ENCODE results near the gene PUS7.

The PUS7 gene

GRCh38 chr7:105502173-105502572 lies 19.9 kb downstream of the PUS7 start:
- Histone ChIP-seq H3K36me3 (ENCODE audit: control insufficient read depth in 1 of 2, insufficient read depth in 2 of 2, low read length in 2 of 2) (peaks cover 7 to 32% of the 10 kb centered on the region in 2 donors), H3K4me1 (ENCODE audit: control insufficient read depth in 1 of 2, insufficient read depth in 2 of 2, low read length in 2 of 2) (no peaks in the 10 kb centered on the region), H3K27ac (ENCODE audit: low read depth, low read length) (no peak overlapping the region), H3K9ac (ENCODE audit: low read depth in 1 of 2, low read length in 2 of 2) (no peak overlapping the region), H3K4me3 (ENCODE audit: low read depth in 1 of 2, low read length in 2 of 2) (no peak overlapping the region), H3K9me3 (ENCODE audit: control insufficient read depth in 1 of 2, low read length in 2 of 2) (no peaks in the 10 kb centered on the region), H3K27me3 (ENCODE audit: control insufficient read depth in 1 of 2, insufficient read depth in 2 of 2, low read length in 2 of 2) (no peaks in the 10 kb centered on the region)

- Histone ChIP-seq H3K9ac (ENCODE audit: low read depth in 1 of 2, low read length in 2 of 2) (no peak overlapping the region), H3K4me3 (ENCODE audit: low read depth in 1 of 2, low read length in 2 of 2) (no peak overlapping the region), H3K4me1 (ENCODE audit: control insufficient read depth in 1 of 2, insufficient read depth in 2 of 2, low read length in 2 of 2) (no peaks in the 10 kb centered on the region), H3K36me3 (ENCODE audit: control insufficient read depth in 1 of 2, insufficient read depth in 2 of 2, low read length in 2 of 2) (peaks cover 3 to 13% of the 10 kb centered on the region in 2 donors), H3K27me3 (ENCODE audit: control insufficient read depth in 1 of 2, insufficient read depth in 2 of 2, low read length in 2 of 2) (no peaks in the 10 kb centered on the region), H3K9me3 (ENCODE audit: control insufficient read depth in 1 of 2, low read length in 2 of 2) (no peaks in the 10 kb centered on the region), H3K27ac (ENCODE audit: low read depth, low read length) (no peak overlapping the region)
Observed at GRCh38 chr7:105497016-105497415, 25.1 kb downstream of the PUS7 start.

DNA sequence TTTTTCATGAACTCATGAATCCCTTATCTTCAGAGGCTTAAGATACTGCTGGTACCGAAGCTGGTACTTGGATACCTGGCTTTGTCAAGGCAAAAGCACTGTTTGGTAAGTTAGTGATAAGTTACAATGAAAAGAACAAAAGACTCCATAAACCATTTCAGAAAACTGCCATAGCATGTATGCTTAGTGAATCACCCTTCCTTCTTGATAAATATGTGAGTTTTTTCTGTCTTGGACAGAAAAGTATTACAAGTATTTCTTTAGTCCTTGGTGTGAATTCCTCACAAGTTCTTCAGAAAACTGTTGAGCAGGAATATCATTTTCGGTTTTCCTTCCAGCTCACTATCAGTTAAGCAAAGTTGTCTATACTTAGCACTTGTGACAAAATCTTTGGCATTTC lies 25.6 kb downstream of the PUS7 start:
- no peak overlapping the region for H3K4me3 ChIP-seq (ENCODE audit: low read depth in 1 of 2, low read length in 2 of 2)
- H3K4me1 ChIP-seq (ENCODE audit: control insufficient read depth in 1 of 2, insufficient read depth in 2 of 2, low read length in 2 of 2) = no peaks in the 10 kb centered on the region
- no peaks in the 10 kb centered on the region for H3K27me3 ChIP-seq (ENCODE audit: control insufficient read depth in 1 of 2, insufficient read depth in 2 of 2, low read length in 2 of 2)
- H3K9ac ChIP-seq (ENCODE audit: low read depth in 1 of 2, low read length in 2 of 2) = no peak overlapping the region
- no peak overlapping the region for H3K27ac ChIP-seq (ENCODE audit: low read depth, low read length)
- H3K36me3 ChIP-seq (ENCODE audit: control insufficient read depth in 1 of 2, insufficient read depth in 2 of 2, low read length in 2 of 2) = peaks cover 3 to 13% of the 10 kb centered on the region in 2 donors
- no peaks in the 10 kb centered on the region for H3K9me3 ChIP-seq (ENCODE audit: control insufficient read depth in 1 of 2, low read length in 2 of 2)

- Histone ChIP-seq H3K4me1 (ENCODE audit: control insufficient read depth in 1 of 2, insufficient read depth in 2 of 2, low read length in 2 of 2) (no peaks in the 10 kb centered on the region), H3K27me3 (ENCODE audit: control insufficient read depth in 1 of 2, insufficient read depth in 2 of 2, low read length in 2 of 2) (no peaks in the 10 kb centered on the region), H3K9me3 (ENCODE audit: control insufficient read depth in 1 of 2, low read length in 2 of 2) (no peaks in the 10 kb centered on the region), H3K36me3 (ENCODE audit: control insufficient read depth in 1 of 2, insufficient read depth in 2 of 2, low read length in 2 of 2) (peaks cover 0 to 4% of the 10 kb centered on the region in 2 donors), H3K4me3 (ENCODE audit: low read depth in 1 of 2, low read length in 2 of 2) (no peak overlapping the region), H3K9ac (ENCODE audit: low read depth in 1 of 2, low read length in 2 of 2) (no peak overlapping the region), H3K27ac (ENCODE audit: low read depth, low read length) (no peak overlapping the region)
Observed at GRCh38 chr7:105493923-105494315, 28.2 kb downstream of the PUS7 start.

DNA sequence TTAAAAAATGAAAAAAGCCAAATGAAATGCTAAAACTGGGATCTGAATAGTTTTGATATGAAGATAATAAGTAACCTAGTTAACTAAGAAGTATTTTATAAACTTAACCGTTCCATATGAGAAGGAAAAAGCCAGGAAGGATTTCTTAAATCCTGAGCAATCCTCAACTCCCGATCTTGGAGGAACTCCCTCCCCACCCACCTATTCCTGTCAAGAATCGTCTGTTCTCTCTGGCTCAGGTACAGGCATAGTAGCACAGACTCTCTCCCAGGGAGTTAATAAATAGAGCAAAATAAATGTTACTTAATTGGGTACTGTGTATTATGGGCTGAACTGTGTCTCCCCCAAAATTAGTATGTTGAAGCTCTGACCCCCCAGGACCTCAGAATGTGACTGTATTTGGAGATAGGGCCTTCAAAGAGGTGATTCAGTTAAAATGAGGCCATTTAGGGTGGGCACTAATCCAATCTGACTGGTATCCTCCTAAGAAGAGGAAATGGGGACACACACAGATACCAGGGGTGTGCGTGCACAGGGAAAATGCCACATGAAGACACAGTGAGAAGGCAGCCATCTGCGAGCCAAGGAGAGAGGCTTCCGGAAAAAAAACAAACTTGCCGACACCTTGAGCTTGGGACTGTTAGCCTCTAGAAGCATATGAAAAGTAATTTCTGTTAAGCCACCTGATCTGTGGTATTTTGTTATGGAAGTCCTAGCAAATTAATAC lies 28.7 kb downstream of the PUS7 start:
- H3K9me3 ChIP-seq (ENCODE audit: control insufficient read depth in 1 of 2, low read length in 2 of 2) = no peaks in the 10 kb centered on the region
- H3K27me3 ChIP-seq (ENCODE audit: control insufficient read depth in 1 of 2, insufficient read depth in 2 of 2, low read length in 2 of 2) = no peaks in the 10 kb centered on the region
- H3K27ac ChIP-seq (ENCODE audit: low read depth, low read length) = no peak overlapping the region
- peaks cover 0 to 4% of the 10 kb centered on the region in 2 donors for H3K36me3 ChIP-seq (ENCODE audit: control insufficient read depth in 1 of 2, insufficient read depth in 2 of 2, low read length in 2 of 2)
- no peaks in the 10 kb centered on the region for H3K4me1 ChIP-seq (ENCODE audit: control insufficient read depth in 1 of 2, insufficient read depth in 2 of 2, low read length in 2 of 2)
- H3K4me3 ChIP-seq (ENCODE audit: low read depth in 1 of 2, low read length in 2 of 2) = no peak overlapping the region
- H3K9ac ChIP-seq (ENCODE audit: low read depth in 1 of 2, low read length in 2 of 2) = no peak overlapping the region

DNA sequence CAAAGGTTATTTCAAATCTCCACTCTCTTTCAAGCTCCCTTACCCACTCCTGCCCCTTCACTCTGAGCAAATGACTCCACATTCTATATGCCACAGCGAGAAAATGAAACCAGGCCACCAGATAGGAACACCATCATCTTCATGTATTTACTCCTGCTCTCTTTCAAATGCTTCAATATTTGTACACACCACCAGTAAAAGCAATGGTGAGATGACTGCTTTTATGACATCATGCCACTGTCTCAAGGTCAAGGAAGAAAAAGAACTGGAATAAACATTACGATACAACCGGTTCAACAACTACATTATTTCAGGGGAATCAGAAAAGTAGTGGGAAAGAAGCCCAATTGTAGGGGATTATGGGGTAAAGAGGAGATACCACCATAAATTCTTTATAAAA lies 32.7 kb downstream of the PUS7 start:
- no peaks in the 10 kb centered on the region for H3K9me3 ChIP-seq (ENCODE audit: control insufficient read depth in 1 of 2, low read length in 2 of 2)
- H3K4me1 ChIP-seq (ENCODE audit: control insufficient read depth in 1 of 2, insufficient read depth in 2 of 2, low read length in 2 of 2) = no peaks in the 10 kb centered on the region
- H3K27ac ChIP-seq (ENCODE audit: low read depth, low read length) = no peak overlapping the region
- H3K9ac ChIP-seq (ENCODE audit: low read depth in 1 of 2, low read length in 2 of 2) = no peak overlapping the region
- peaks cover 4 to 7% of the 10 kb centered on the region in 2 donors for H3K36me3 ChIP-seq (ENCODE audit: control insufficient read depth in 1 of 2, insufficient read depth in 2 of 2, low read length in 2 of 2)
- H3K27me3 ChIP-seq (ENCODE audit: control insufficient read depth in 1 of 2, insufficient read depth in 2 of 2, low read length in 2 of 2) = no peaks in the 10 kb centered on the region
- H3K4me3 ChIP-seq (ENCODE audit: low read depth in 1 of 2, low read length in 2 of 2) = no peak overlapping the region

DNA sequence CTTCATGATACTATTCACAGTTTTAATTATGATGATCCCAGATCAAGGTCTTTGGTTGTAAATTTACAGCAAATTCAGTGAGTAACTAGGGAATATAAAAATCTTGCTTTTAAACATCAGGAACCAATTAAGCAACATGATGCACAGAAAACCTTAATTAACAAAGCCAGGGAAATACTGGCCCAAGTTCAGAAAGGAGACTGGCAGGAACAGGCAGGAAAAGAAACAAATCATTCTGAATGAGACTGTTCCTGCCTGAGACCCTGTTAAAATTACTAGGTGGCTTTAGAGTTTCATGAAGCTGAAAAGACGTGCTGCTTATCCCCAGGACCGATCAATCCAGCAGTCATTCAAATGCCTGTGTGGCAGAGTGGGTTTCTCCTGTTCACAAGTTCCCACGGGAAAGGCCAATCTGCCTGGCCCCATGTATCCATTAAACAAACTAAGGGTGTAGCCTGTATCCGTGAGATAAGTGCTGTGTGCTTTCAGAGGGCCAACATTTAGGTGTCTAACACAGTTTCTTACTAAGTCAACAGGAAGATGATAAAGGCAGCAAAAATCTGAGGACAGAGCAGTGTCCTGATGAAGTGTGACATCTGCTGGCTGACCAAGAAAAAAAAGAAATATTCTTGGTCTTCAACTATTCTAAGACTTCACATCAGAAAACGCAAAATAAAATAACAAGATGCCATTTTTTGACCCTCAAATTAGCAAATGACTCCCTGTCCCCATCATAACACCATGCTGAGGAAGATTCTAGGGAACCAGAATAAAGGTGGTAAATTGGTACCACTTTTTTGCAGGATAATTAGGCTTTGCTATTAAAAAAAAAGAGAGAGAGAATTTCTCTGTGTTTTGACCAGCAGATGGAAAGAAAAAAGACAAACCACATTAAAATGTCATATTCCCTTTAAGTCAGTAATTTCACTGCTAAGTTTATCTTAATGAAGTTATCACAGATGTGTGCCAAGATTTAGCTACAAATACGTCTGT lies 34.2 kb downstream of the PUS7 start:
- Histone ChIP-seq H3K4me3 (ENCODE audit: low read depth in 1 of 2, low read length in 2 of 2) (no peak overlapping the region), H3K9me3 (ENCODE audit: control insufficient read depth in 1 of 2, low read length in 2 of 2) (no peaks in the 10 kb centered on the region), H3K36me3 (ENCODE audit: control insufficient read depth in 1 of 2, insufficient read depth in 2 of 2, low read length in 2 of 2) (peaks cover 4 to 7% of the 10 kb centered on the region in 2 donors), H3K27ac (ENCODE audit: low read depth, low read length) (no peak overlapping the region), H3K4me1 (ENCODE audit: control insufficient read depth in 1 of 2, insufficient read depth in 2 of 2, low read length in 2 of 2) (no peaks in the 10 kb centered on the region), H3K27me3 (ENCODE audit: control insufficient read depth in 1 of 2, insufficient read depth in 2 of 2, low read length in 2 of 2) (no peaks in the 10 kb centered on the region), H3K9ac (ENCODE audit: low read depth in 1 of 2, low read length in 2 of 2) (no peak overlapping the region)

DNA sequence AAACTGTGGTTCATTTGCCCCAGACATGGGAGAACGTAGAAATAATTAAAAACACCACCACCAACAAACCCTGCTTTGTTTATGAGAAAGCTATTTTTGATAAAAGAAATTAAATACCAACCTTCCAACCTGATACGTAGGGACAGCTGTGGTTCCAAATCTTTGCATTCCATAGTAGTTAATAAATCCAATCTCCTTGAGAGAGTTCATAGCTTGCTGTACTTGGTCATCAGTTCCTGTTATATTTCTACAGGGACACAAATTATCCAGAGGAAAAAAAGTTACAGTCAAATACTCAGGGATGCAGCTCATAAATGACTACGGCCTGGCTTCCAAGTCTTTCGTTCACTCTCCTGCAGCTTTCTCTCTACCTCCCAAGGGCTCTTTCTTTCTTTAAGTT lies 41.1 kb downstream of the PUS7 start:
- Histone ChIP-seq H3K27me3 (ENCODE audit: control insufficient read depth in 1 of 2, insufficient read depth in 2 of 2, low read length in 2 of 2) (no peaks in the 10 kb centered on the region), H3K36me3 (ENCODE audit: control insufficient read depth in 1 of 2, insufficient read depth in 2 of 2, low read length in 2 of 2) (peaks cover 0 to 4% of the 10 kb centered on the region in 2 donors), H3K4me3 (ENCODE audit: low read depth in 1 of 2, low read length in 2 of 2) (no peak overlapping the region), H3K4me1 (ENCODE audit: control insufficient read depth in 1 of 2, insufficient read depth in 2 of 2, low read length in 2 of 2) (no peaks in the 10 kb centered on the region), H3K27ac (ENCODE audit: low read depth, low read length) (no peak overlapping the region), H3K9me3 (ENCODE audit: control insufficient read depth in 1 of 2, low read length in 2 of 2) (no peaks in the 10 kb centered on the region), H3K9ac (ENCODE audit: low read depth in 1 of 2, low read length in 2 of 2) (no peak overlapping the region)

- Histone ChIP-seq H3K27me3 (ENCODE audit: control insufficient read depth in 1 of 2, insufficient read depth in 2 of 2, low read length in 2 of 2) (no peaks in the 10 kb centered on the region), H3K9me3 (ENCODE audit: control insufficient read depth in 1 of 2, low read length in 2 of 2) (no peaks in the 10 kb centered on the region), H3K4me1 (ENCODE audit: control insufficient read depth in 1 of 2, insufficient read depth in 2 of 2, low read length in 2 of 2) (no peaks in the 10 kb centered on the region), H3K4me3 (ENCODE audit: low read depth in 1 of 2, low read length in 2 of 2) (no peak overlapping the region), H3K36me3 (ENCODE audit: control insufficient read depth in 1 of 2, insufficient read depth in 2 of 2, low read length in 2 of 2) (peaks cover 0 to 4% of the 10 kb centered on the region in 2 donors), H3K9ac (ENCODE audit: low read depth in 1 of 2, low read length in 2 of 2) (no peak overlapping the region), H3K27ac (ENCODE audit: low read depth, low read length) (no peak overlapping the region)
Observed at GRCh38 chr7:105478606-105479005, 43.5 kb downstream of the PUS7 start.

- Histone ChIP-seq H3K9me3 (ENCODE audit: control insufficient read depth in 1 of 2, low read length in 2 of 2) (no peaks in the 10 kb centered on the region), H3K4me3 (ENCODE audit: low read depth in 1 of 2, low read length in 2 of 2) (no peak overlapping the region), H3K27me3 (ENCODE audit: control insufficient read depth in 1 of 2, insufficient read depth in 2 of 2, low read length in 2 of 2) (no peaks in the 10 kb centered on the region), H3K4me1 (ENCODE audit: control insufficient read depth in 1 of 2, insufficient read depth in 2 of 2, low read length in 2 of 2) (no peaks in the 10 kb centered on the region), H3K9ac (ENCODE audit: low read depth in 1 of 2, low read length in 2 of 2) (no peak overlapping the region), H3K36me3 (ENCODE audit: control insufficient read depth in 1 of 2, insufficient read depth in 2 of 2, low read length in 2 of 2) (peaks cover 0 to 4% of the 10 kb centered on the region in 2 donors), H3K27ac (ENCODE audit: low read depth, low read length) (no peak overlapping the region)
Observed at GRCh38 chr7:105477908-105478307, 44.2 kb downstream of the PUS7 start.
